Measurements from ENCODE around the gene CRYGC. TPM values are rescaled to one million over a fixed set of nuclear protein-coding genes. Genes with fewer than 3 reads are reported as not detected.
"Not testable (repeated sequence)": the region's sequence is repeated elsewhere in the genome, so short reads cannot be mapped to it uniquely, and the experiment has no call there.

CRYGC gene
- total RNA-seq, 2 experiments from 2014 or later, result not detected

DNA sequence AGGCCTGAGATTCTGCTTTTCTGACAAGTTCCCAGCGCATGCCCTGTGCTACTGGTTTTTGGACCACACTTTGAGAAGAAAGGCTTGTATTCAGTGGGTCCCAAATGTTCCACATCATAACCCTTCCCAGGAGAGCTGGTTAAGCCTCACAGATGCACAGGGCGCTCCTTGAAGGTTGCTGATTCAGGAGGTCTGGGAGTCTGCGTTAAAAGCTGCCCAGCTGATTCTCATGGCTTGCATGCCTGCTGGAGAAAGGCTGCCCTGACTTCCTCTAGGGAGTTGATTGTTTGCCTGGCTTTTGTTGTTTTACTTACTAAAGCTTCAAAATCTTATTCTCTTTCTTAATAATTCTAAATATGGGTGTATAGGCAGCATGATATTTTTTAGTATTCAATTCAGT is 26.0 kb downstream of the CRYGC start:
- H3K9me3 Mint-ChIP-seq, result no peaks in the 10 kb centered on the region
- H3K27ac Mint-ChIP-seq, result no peak overlapping the region
- no peak overlapping the region for H3K4me3 ChIP-seq (ENCODE audit: low read length)
- intact Hi-C loops (cut with DNase I, micrococcal nuclease), result loop anchor here in 1 of 2 experiments (10.0 kb wide), 1 partner anchor 151 kb away; the partner anchor contains the start of gene IDH1
- ChIA-PET CTCF (no interaction called here), POLR2A (interaction anchor here (1.2 kb wide), 1 partner anchor 11 kb away, joined by 3 read pairs; no protein-coding TSS in a partner anchor)
- H3K4me1 Mint-ChIP-seq (ENCODE audit: low read depth), result peaks cover 35% of the 10 kb centered on the region
- H3K27me3 ChIP-seq (ENCODE audit: control insufficient read depth in 1 of 2, insufficient read depth in 2 of 2, low read length in 2 of 2), result no peaks in the 10 kb centered on the region
- no peaks in the 10 kb centered on the region for H3K36me3 Mint-ChIP-seq (ENCODE audit: low read depth)
- H3K9me3 ChIP-seq (ENCODE audit: control insufficient read depth in 1 of 2, insufficient read depth in 1 of 2, low read length in 2 of 2), result no peaks in the 10 kb centered on the region
- TF ChIP-seq CTCF (IDR thresholded peaks at IDR 0.05), result no peak
- H3K4me1 ChIP-seq (ENCODE audit: insufficient read depth, low read length), result no peaks in the 10 kb centered on the region
- no peaks in the 10 kb centered on the region for H3K36me3 ChIP-seq (ENCODE audit: insufficient read depth, low read length)
- DNase-seq (no peak), ATAC-seq (ENCODE audit: poor library complexity) (no peak)
- H3K4me3 Mint-ChIP-seq, result no peak overlapping the region
- H3K27ac ChIP-seq (ENCODE audit: low read depth in 1 of 2, low read length in 2 of 2), result no peak overlapping the region
- H3K27me3 Mint-ChIP-seq, result no peaks in the 10 kb centered on the region

DNA sequence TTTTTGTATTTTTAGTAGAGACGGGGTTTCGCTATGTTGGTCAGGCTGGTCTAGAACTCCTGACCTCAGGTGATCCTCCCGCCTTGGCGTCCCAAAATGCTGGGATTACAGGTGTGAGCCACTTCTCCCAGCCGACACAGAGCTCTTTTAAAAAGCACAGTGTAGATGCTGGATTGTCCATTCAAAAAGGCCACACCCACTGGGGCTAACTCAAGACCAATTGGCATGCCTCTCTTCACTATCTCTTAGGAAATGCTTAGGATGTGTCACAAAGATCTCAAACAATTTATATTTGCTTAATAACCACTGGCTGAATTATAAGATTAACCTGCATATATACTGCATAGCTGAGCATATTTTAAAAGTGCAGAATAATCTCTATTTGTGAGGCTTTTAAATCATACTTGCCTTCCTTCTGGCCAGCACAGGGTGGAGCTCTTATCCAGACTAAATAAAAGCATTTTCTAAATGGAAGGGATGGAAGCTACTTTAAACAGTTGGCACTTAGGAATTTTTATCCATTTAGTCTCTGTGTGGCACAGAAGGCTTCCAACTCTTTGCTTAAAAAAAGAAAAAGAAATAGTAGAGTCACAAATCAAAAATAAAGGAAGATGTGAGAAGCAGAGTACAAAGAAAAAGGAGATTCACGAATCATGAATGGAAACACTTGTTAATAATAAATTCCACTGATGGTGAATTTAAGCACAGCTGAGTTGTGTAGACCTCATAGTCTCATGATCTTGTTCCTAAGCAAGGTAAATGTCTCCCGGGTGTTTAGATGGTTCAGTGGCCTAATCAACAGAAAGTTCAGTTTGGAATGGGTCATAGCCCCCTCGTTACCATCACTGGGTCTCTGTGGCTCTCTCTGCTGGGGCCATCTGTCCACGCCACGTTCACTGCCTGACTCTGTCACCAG is 27.7 kb downstream of the CRYGC start:
- DNase-seq, result no peak
- ChIA-PET POLR2A (interaction anchor here (1.0 to 1.4 kb wide), 4 partner anchors 77 to 572 kb away, joined by 3 to 7 read pairs (median 4); partner anchors contain the start of genes CCNYL1, CREB1, IDH1 and PLEKHM3), CTCF (no interaction called here)
- no peaks in the 10 kb centered on the region for H3K27me3 Mint-ChIP-seq
- H3K27ac Mint-ChIP-seq, result peak overlapping the region; percentile 68
- H3K4me1 Mint-ChIP-seq (ENCODE audit: low read depth), result peaks cover 35% of the 10 kb centered on the region
- no peak overlapping the region for H3K27ac ChIP-seq (ENCODE audit: low read depth in 1 of 2, low read length in 2 of 2)
- H3K36me3 ChIP-seq (ENCODE audit: insufficient read depth, low read length), result no peaks in the 10 kb centered on the region
- TF ChIP-seq CTCF (IDR thresholded peaks at IDR 0.05), result no peak
- H3K4me3 ChIP-seq (ENCODE audit: low read length), result no peak overlapping the region
- no peak for ATAC-seq (ENCODE audit: poor library complexity)
- H3K4me3 Mint-ChIP-seq, result peak overlapping the region; percentile 65
- H3K9me3 ChIP-seq (ENCODE audit: control insufficient read depth in 1 of 2, insufficient read depth in 1 of 2, low read length in 2 of 2), result no peaks in the 10 kb centered on the region
- H3K36me3 Mint-ChIP-seq (ENCODE audit: low read depth), result no peaks in the 10 kb centered on the region
- H3K27me3 ChIP-seq (ENCODE audit: control insufficient read depth in 1 of 2, insufficient read depth in 2 of 2, low read length in 2 of 2), result no peaks in the 10 kb centered on the region
- no peaks in the 10 kb centered on the region for H3K9me3 Mint-ChIP-seq
- intact Hi-C loops (cut with DNase I, micrococcal nuclease), result loop anchor here in 1 of 2 experiments (10.0 kb wide), 1 partner anchor 153 kb away; the partner anchor contains the start of gene IDH1
- no peaks in the 10 kb centered on the region for H3K4me1 ChIP-seq (ENCODE audit: insufficient read depth, low read length)

DNA sequence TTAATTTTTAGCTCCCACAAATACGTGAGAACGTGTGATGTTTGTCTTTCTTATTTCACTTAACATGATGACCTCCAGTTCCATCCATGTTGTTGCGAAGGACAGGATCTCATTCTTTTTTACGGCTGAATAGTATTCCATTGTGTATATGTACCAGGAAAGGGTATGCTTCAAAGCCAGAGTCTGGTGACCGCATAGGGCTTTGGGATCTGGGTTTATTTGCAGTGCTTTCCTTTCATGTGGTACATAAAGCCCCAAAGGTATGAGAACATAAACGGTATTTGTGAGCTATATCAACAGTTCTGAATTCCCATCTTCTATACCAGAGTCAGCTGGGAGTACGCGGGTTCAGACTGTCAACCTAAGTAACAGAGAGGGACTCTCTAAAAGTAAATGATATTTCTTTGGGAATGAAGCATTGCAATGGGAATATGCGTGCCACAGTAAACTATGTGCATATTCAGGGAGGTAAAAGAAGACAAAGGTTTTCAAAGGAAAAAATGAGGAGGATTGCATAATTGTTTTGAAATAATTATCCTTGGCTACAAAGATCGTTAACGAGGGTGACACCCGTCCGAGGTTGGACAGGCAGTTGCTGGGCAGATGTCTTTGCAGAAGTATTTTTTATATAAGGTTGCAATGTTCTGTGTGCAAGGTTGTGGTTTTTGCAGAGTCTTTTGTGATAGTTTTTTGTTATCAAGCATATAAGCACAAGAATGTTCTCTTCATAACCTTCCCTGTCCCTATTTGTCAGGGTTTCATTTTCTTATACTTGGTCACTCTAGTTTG is 29.8 kb downstream of the CRYGC start:
- Histone ChIP-seq H3K27me3 (ENCODE audit: control insufficient read depth in 1 of 2, insufficient read depth in 2 of 2, low read length in 2 of 2) (no peaks in the 10 kb centered on the region), H3K36me3 (ENCODE audit: insufficient read depth, low read length) (no peaks in the 10 kb centered on the region), H3K4me1 (ENCODE audit: insufficient read depth, low read length) (no peaks in the 10 kb centered on the region), H3K4me3 (ENCODE audit: low read length) (no peak overlapping the region), H3K27ac (ENCODE audit: low read depth in 1 of 2, low read length in 2 of 2) (no peak overlapping the region), H3K9me3 (ENCODE audit: control insufficient read depth in 1 of 2, insufficient read depth in 1 of 2, low read length in 2 of 2) (no peaks in the 10 kb centered on the region)
- Mint-ChIP-seq H3K27me3 (no peaks in the 10 kb centered on the region), H3K9me3 (no peaks in the 10 kb centered on the region), H3K4me1 (ENCODE audit: low read depth) (peaks cover 35% of the 10 kb centered on the region), H3K36me3 (ENCODE audit: low read depth) (no peaks in the 10 kb centered on the region), H3K4me3 (peak overlapping the region; percentile 74), H3K27ac (peak overlapping the region; percentile 68)
- ChIA-PET CTCF (no interaction called here), POLR2A (no interaction called here)
- ATAC-seq (ENCODE audit: poor library complexity) (no peak), DNase-seq (no peak)
- no peak for TF ChIP-seq CTCF (IDR thresholded peaks at IDR 0.05)
- intact Hi-C loops (cut with DNase I, micrococcal nuclease), result loop anchor here in 1 of 2 experiments (10.0 kb wide), 1 partner anchor 155 kb away; the partner anchor contains the start of gene IDH1

DNA sequence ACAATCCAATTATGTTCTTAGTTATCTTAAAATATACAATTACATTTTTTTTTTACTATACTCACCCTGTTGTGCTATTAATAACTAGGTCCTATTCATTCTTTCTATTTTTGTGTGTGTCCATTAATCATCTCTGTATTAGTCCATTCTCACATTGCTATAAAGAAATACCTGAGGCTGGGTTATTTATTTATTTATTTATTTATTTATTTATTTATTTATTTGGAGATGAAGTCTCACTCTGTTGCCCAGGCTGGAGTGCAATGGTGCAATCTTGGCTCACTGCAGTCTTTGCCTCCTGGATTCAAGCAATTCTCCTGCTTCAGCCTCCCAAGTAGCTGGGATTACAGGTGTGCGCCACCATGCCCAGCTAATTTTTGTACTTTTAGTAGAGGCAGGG is 30.9 kb downstream of the CRYGC start:
- intact Hi-C loops (cut with DNase I, micrococcal nuclease); H3K9me3 ChIP-seq (ENCODE audit: control insufficient read depth in 1 of 2, insufficient read depth in 1 of 2, low read length in 2 of 2); DNase-seq; POLR2A ChIA-PET; H3K9me3 Mint-ChIP-seq; H3K4me3 ChIP-seq (ENCODE audit: low read length); H3K36me3 Mint-ChIP-seq (ENCODE audit: low read depth); H3K36me3 ChIP-seq (ENCODE audit: insufficient read depth, low read length); CTCF ChIA-PET; H3K4me3 Mint-ChIP-seq; H3K27me3 Mint-ChIP-seq; ATAC-seq (ENCODE audit: poor library complexity); H3K4me1 ChIP-seq (ENCODE audit: insufficient read depth, low read length); H3K27me3 ChIP-seq (ENCODE audit: control insufficient read depth in 1 of 2, insufficient read depth in 2 of 2, low read length in 2 of 2); H3K27ac ChIP-seq (ENCODE audit: low read depth in 1 of 2, low read length in 2 of 2); H3K27ac Mint-ChIP-seq: not testable (repeated sequence)
- H3K4me1 Mint-ChIP-seq (ENCODE audit: low read depth), result peaks cover 35% of the 10 kb centered on the region

All from CD4-positive, alpha-beta T cell (primary cell).